ENCODE data around the gene PHC2.

The PHC2 gene

DNA sequence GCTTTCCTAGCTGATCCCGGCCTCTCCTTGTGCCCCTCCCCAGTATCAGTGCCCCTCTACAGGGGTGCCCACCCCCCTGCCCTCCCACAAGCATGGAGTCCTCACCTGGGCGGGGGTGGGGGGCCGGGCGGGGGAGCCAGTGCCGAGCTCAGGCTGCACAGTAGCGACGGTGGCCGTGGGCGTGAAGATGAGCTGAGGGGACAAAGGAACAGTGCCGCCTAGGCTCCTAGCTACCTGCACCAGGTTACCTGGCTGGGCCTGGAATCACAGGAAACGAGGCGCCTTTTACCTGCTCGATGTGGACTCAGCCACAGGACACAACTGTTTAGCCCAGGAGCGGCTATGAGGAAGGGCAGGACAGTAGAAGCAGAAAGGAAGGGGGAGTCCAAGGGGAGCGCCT, 62.5 kb downstream of the PHC2 start:
- Mint-ChIP-seq H3K9me3 (no peaks in the 10 kb centered on the region), H3K4me3 (no peak overlapping the region), H3K4me1 (ENCODE audit: low read depth) (peaks cover 1% of the 10 kb centered on the region), H3K36me3 (ENCODE audit: low read depth) (no peaks in the 10 kb centered on the region), H3K27ac (no peak overlapping the region), H3K27me3 (peaks cover 5% of the 10 kb centered on the region)
- DNase-seq = no peak

DNA sequence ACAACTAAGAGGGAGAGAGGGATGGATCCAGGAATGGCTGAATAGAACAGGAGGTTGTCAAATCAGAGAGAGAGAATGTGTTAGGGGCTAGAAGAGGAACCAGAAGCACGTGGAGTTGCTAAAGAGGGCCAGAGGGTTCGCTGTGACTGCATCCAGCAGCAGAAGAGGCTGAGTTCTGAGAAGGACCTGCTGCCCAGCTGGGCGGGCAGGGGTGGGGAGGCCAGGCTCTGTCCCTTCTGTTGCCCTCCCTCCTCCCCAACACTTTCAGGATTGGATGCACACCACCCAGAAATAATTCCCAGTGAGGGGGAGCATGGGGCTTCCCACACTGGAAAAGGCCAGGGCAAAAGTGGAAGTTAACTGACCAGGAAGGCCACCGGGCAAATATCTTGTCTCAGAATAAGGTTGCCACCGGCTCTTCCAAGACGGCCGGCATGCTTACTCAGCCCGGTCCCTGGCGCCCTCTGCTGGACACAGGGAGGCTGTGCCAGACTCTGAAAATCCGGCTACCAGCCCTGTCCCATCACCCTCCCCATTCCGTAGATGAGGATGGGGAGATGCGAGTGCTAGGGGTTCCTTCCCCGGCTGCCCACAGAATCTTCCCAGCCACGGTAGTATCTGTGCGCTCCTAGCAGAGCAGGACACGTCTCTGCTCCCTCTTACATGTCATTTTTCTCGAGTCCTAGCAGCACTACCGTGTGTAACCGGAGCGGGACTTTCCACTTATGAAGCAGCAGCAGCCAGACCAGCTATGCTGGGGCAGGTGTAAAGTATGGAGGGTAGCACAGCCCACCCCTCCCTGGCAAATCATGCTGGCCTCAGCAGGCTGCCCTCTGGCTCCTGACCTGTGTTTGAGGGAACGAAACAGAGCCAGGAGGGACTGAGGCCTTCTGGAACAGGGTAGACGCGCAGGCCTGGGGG, 63.1 kb downstream of the PHC2 start:
- no peaks in the 10 kb centered on the region for H3K36me3 Mint-ChIP-seq (ENCODE audit: low read depth)
- peak; percentile 88 for DNase-seq
- H3K9me3 Mint-ChIP-seq = no peaks in the 10 kb centered on the region
- peaks cover 1% of the 10 kb centered on the region for H3K4me1 Mint-ChIP-seq (ENCODE audit: low read depth)
- H3K4me3 Mint-ChIP-seq = no peak overlapping the region
- H3K27me3 Mint-ChIP-seq = peaks cover 5% of the 10 kb centered on the region
- no peak overlapping the region for H3K27ac Mint-ChIP-seq

DNA sequence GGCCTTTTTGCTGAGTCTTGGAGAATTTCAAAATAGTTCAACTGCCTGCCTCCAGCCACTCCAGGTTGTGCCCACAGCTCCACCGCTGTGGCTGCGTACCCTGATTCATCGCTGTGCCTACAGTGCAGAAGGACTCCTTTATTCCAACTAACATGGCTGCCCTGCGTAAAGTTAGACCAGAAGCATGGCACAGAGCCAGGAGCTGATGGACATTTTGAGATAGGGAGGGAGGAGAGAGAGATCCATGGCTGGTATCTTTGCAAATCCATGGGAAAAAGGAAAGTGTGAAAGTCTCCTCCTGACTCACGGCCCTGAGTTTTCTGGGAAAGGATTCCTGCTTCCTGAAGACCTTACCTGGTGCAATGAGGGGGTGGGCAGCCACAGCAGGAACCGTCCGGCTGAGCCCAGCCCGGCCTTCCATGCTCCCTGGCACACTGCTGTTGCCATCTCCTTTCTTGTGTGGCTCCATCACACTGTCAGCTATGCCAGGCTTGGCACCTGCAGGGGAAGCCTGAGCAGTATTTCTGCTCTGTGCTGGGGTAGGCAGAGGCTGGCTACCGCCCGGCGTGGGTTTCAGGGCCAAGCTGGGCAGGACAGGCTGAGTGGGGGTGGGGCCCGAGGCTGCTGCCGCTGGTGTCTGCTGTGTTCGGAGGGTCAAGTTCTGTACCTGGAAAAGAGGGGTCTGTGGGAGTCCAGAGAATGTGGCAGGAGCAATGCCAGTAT, 64.0 kb downstream of the PHC2 start:
- no peaks in the 10 kb centered on the region for H3K36me3 Mint-ChIP-seq (ENCODE audit: low read depth)
- no peak overlapping the region for H3K27ac Mint-ChIP-seq
- no peaks in the 10 kb centered on the region for H3K9me3 Mint-ChIP-seq
- DNase-seq = no peak
- no peak overlapping the region for H3K4me3 Mint-ChIP-seq
- H3K27me3 Mint-ChIP-seq = peaks cover 5% of the 10 kb centered on the region
- H3K4me1 Mint-ChIP-seq (ENCODE audit: low read depth) = peaks cover 1% of the 10 kb centered on the region

DNA sequence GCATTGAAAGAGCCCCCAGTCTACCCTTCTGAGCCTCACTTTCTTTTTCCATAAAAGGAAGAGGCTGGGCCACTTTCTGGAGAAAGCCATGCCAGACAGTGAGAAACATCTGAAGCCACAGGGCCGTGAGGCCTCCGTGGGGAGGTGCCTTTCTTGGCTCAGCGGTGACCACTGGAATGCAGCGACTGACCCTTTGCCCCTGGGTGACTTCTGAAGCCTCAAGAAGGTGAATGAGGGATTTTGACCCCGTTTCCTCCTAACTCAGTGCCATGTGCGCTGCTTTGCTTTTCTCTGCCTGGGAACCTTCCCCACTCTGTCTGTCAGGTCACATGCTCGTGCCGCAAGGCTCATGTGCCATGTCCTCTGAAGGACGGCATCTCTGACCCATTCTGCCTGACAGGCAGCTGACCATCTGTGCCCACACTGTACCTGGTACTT, 65.3 kb downstream of the PHC2 start:
- H3K4me3 Mint-ChIP-seq = no peak overlapping the region
- DNase-seq = no peak
- H3K27me3 Mint-ChIP-seq = peaks cover 5% of the 10 kb centered on the region
- H3K36me3 Mint-ChIP-seq (ENCODE audit: low read depth) = no peaks in the 10 kb centered on the region
- peaks cover 1% of the 10 kb centered on the region for H3K4me1 Mint-ChIP-seq (ENCODE audit: low read depth)
- H3K27ac Mint-ChIP-seq = no peak overlapping the region
- H3K9me3 Mint-ChIP-seq = no peaks in the 10 kb centered on the region

DNA sequence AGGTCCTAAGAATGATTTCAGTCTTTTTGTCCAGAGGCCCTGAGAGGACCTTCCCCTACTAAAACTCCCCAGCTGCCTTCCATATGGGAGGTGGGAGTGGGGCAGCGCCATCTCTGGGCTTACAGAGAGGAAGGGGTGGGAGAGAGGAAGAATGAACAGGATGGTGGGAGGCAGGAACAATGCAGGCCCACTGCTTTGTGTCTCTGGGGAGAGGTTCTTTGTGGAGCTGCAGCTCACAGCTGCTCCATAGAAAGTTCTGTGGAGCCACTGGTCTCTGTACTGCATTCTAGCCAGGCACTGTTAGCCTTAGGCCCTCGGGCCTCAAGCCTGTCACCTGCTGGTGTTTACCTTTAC, 66.4 kb downstream of the PHC2 start:
- no peaks in the 10 kb centered on the region for H3K36me3 Mint-ChIP-seq (ENCODE audit: low read depth)
- DNase-seq = no peak
- no peak overlapping the region for H3K27ac Mint-ChIP-seq
- no peaks in the 10 kb centered on the region for H3K9me3 Mint-ChIP-seq
- no peak overlapping the region for H3K4me3 Mint-ChIP-seq
- peaks cover 1% of the 10 kb centered on the region for H3K4me1 Mint-ChIP-seq (ENCODE audit: low read depth)
- peaks cover 5% of the 10 kb centered on the region for H3K27me3 Mint-ChIP-seq

DNA sequence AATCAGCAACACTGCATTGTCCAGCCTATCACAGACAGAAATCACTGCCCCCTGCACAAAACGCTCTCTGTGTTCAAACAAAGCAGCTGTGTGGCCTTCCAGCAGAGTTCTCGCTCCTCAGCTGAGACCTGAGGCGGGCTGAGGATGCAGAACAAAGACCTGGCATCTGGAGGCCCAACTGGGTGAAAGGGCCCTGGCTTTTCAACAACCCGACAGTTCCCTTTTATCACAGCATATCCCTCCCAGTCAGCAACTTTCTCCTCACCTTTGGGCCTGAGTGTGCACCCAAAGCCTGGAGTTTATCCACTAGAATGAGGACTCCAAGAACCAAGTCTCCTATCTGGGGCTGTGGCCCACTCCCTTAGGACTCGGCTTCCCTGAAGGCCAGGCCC, 67.4 kb downstream of the PHC2 start:
- Mint-ChIP-seq H3K9me3 (no peaks in the 10 kb centered on the region), H3K36me3 (ENCODE audit: low read depth) (no peaks in the 10 kb centered on the region), H3K27ac (no peak overlapping the region), H3K27me3 (peaks cover 5% of the 10 kb centered on the region), H3K4me1 (ENCODE audit: low read depth) (peaks cover 1% of the 10 kb centered on the region), H3K4me3 (no peak overlapping the region)
- DNase-seq = no peak

DNA sequence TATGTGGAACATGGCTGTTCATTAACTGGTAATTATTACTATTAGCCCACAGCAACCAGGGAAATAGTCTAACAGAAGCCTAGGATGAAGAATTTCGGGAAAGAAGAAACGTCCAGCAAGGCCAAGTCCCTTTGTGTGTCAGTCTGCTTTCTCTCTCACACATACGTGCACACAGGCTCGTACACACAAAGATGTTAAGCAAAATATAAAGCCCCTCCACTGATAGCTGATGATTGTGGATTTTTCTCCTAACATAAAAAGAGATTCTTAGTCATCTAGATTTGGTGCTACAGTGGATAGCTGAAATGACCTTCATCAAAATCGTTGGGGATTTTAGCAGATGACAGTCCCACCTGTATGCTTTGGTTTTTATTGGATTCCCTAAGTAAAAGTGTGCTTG, 67.9 kb downstream of the PHC2 start:
- no peaks in the 10 kb centered on the region for H3K36me3 Mint-ChIP-seq (ENCODE audit: low read depth)
- H3K4me1 Mint-ChIP-seq (ENCODE audit: low read depth) = peaks cover 1% of the 10 kb centered on the region
- H3K27ac Mint-ChIP-seq = no peak overlapping the region
- peaks cover 5% of the 10 kb centered on the region for H3K27me3 Mint-ChIP-seq
- no peak for DNase-seq
- H3K4me3 Mint-ChIP-seq = no peak overlapping the region
- H3K9me3 Mint-ChIP-seq = no peaks in the 10 kb centered on the region

DNA sequence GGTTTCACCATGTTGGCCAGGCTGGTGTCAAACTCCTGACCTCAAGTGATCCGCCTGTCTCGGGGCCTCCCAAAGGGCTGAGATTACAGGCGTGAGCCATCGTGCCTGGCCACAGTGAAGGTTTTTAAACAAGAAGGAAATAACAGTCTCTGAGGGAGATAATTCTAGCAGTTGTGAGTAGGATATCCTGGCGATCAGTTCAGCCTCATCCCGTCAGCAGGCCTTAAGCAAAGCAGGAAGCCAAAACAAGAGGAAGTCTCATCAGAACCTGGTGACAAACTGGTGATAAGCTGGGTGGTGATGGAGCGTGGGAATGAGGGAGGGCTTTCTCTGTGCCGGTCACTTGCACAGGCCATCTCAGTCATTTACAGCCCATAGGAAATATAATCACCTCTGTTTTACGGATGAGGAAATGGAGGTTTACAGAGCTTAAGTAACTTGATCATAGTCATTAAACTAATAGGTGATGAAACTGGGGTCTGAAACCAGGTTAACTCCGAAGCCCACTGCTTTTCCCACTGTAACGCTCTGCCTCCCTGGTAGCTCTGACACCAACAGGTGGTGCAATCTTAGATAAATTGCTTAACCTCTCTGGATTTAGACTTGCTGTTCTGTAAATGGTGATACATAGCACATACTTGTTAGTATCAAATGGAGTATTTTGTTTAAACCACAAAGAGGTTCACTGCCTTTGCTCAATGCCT, 69.2 kb downstream of the PHC2 start:
- Mint-ChIP-seq H3K4me1 (ENCODE audit: low read depth) (no peaks in the 10 kb centered on the region), H3K36me3 (ENCODE audit: low read depth) (no peaks in the 10 kb centered on the region), H3K27ac (no peak overlapping the region), H3K27me3 (no peaks in the 10 kb centered on the region), H3K9me3 (no peaks in the 10 kb centered on the region), H3K4me3 (no peak overlapping the region)
- DNase-seq = no peak

DNA sequence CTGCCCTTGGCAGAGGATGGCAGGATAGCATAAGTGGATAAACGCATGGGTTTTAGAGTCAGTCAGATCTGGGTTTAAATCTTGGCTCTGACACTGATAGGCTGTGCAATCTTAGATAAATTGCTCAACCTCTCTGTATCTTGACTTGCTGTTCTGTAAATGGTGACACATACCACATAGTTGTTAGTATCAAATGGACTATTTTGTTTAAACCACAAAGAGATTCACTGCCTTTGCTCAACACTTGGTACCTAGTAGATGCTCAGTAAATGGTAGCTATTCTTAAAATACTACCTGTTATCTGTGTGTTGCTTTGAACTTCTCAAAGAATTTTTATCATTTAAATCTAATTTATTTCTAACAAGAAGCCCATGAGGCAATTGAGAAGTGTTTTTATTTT, 70.5 kb downstream of the PHC2 start:
- no peaks in the 10 kb centered on the region for H3K9me3 Mint-ChIP-seq
- DNase-seq = no peak
- no peak overlapping the region for H3K4me3 Mint-ChIP-seq
- H3K27me3 Mint-ChIP-seq = no peaks in the 10 kb centered on the region
- H3K27ac Mint-ChIP-seq = no peak overlapping the region
- H3K36me3 Mint-ChIP-seq (ENCODE audit: low read depth) = no peaks in the 10 kb centered on the region
- no peaks in the 10 kb centered on the region for H3K4me1 Mint-ChIP-seq (ENCODE audit: low read depth)

DNA sequence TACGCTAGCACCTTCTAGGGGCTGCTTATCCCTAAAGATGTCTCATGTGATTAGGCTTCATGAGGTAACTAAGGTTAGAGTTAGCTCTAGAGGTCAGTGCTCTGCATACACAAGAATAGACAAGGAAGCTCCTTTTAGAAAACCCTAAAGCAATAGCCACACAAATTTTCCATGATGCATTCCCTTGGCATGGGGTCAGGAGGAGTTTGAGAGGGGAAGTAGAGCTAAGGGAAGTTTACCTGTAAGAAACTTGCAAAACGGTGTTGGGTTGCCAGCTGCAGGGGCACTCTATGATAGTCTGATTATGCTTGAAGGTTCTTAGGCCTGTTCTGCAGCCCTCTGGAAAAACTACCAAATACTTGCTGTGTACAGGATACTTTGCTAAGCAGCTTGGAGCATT, 71.0 kb downstream of the PHC2 start:
- Mint-ChIP-seq H3K27ac (no peak overlapping the region), H3K9me3 (no peaks in the 10 kb centered on the region)

DNA sequence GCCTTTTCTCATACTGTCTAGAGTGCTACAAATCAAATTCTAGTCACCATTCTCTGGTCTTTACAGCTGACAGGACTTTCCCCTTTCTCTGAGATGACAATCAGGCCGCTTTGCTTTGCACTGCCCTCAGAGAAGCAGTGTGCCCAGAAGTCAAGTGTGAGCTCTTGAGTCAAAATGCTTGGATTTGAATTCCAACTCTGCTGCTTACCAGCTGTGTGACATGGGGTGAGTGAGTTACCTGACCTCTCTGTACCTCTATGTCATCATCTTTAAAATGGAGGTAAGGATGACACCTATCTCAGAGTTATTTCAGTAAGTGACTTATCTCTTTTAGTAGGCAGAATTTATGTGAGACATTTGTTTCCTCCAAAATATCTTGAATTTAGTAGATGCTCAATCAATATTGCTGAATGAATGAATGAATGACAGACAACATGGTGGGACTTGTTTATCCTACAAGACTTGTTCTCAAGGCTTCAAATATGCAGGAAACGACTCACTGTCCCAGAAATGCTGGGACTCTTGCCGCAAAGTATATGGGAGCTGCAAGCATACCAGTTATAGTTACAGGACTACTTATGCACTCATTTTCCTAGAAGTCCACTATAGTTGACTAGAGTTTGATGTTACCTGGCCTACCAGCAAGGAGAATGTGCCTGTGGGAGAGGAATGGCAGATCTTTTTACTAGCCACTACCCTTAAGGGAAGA, 71.9 kb downstream of the PHC2 start:
- Mint-ChIP-seq H3K4me3 (no peak overlapping the region), H3K36me3 (ENCODE audit: low read depth) (no peaks in the 10 kb centered on the region), H3K27me3 (no peaks in the 10 kb centered on the region), H3K4me1 (ENCODE audit: low read depth) (no peaks in the 10 kb centered on the region), H3K27ac (no peak overlapping the region), H3K9me3 (no peaks in the 10 kb centered on the region)
- DNase-seq = no peak

More for the DNA sequence above, 71.0 kb downstream of the PHC2 start:
- Mint-ChIP-seq H3K36me3 (ENCODE audit: low read depth) (no peaks in the 10 kb centered on the region), H3K27me3 (no peaks in the 10 kb centered on the region), H3K4me3 (no peak overlapping the region), H3K4me1 (ENCODE audit: low read depth) (no peaks in the 10 kb centered on the region)
- DNase-seq = no peak

DNA sequence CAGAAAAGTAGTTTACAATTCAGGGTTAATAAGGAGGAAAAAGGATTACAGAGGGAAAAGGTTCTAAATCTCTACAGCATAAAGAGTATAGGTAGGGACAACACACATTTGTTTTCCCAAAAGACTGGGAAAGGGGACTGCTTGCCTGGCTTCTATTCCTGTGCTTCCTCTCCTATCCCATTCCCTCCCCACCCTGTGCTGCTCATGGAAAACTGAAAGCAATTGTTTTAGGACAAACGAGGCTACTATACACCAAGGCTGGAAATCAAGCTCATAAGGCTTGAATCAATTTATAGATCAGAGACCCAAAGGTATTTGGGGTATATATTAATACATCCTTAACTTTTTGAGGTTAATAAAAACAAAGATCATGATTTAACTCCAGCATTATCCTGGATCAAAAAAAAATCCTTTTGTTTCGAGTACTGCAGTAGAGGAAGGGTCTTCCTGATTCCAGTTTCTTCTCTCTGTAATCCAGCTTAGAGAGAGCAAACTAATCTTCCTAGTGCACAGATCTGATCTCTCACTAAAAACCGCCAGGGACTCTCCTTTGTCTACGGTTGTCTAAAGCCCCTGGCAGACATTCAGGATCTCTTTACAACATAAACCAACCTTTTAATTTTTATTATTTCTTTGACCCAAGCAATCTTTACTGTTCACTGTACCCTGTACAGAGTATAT, 72.6 kb downstream of the PHC2 start:
- Mint-ChIP-seq H3K9me3 (no peaks in the 10 kb centered on the region), H3K27ac (no peak overlapping the region), H3K4me3 (no peak overlapping the region), H3K36me3 (ENCODE audit: low read depth) (no peaks in the 10 kb centered on the region), H3K4me1 (ENCODE audit: low read depth) (no peaks in the 10 kb centered on the region), H3K27me3 (no peaks in the 10 kb centered on the region)
- no peak for DNase-seq

DNA sequence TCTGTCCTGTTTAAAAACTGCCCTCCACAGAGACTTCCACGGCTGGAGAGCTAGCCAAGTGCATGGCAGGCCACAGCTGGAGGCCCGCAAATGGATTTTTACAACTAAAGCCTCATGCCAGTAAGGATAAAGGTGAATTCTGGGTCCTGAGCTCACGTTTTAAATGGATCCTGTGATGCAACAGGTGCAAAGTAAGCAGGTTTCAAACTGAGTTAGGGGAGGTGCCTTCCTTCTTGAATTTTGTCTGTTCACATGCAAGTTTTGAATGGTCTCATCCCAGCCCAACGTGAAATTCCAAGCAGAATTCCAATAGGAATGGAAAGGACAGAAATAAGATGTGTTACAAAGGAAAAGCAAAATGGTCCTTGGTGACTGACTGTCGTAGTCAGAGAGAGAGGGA, 73.8 kb downstream of the PHC2 start:
- no peaks in the 10 kb centered on the region for H3K9me3 Mint-ChIP-seq
- H3K4me3 Mint-ChIP-seq = no peak overlapping the region
- DNase-seq = no peak
- no peaks in the 10 kb centered on the region for H3K4me1 Mint-ChIP-seq (ENCODE audit: low read depth)
- no peak overlapping the region for H3K27ac Mint-ChIP-seq
- H3K36me3 Mint-ChIP-seq (ENCODE audit: low read depth) = no peaks in the 10 kb centered on the region
- H3K27me3 Mint-ChIP-seq = no peaks in the 10 kb centered on the region

Data from activated T-cell treated with anti-CD3 and anti-CD28 coated beads, Interleukin-2, amount 50 U/mL, for 24 hours (primary cell).